Psoas muscle (tissue), 8 donors: ENCODE data around the gene RPL11. TPM values are rescaled to one million over a fixed set of nuclear protein-coding genes. Genes with fewer than 3 reads are reported as not detected.

ENCODE experiments used
- ATAC-seq, 4 donors: fragments of 200-7000 bp; cut with Tn5 transposase; one replicate each; pipeline ENCODE4 v1.9.1; 2020; ENCODE audit warnings: moderate library complexity in 3 of 4, mild to moderate bottlenecking in 2 of 4
- DNase-seq, 2 donors: peaks; one replicate each; pipeline ENCODE4 v3.0.0-alpha.2; 2020
- H3K27ac ChIP-seq: fragments of 200-600 bp; one replicate; pipeline ENCODE4 v1.8.0; 2022
- H3K27me3 ChIP-seq, 3 donors: fragments of 200-600 bp in 1 of 3; one replicate each; pipeline versions ENCODE4 v1.6.1 to v1.8.0; 2013 to 2022; ENCODE audit warnings: low read length in 2 of 3, mild to moderate bottlenecking in 2 of 3, moderate library complexity in 1 of 3; ENCODE audit not compliant: insufficient read depth in 3 of 3
- H3K36me3 ChIP-seq, 2 donors: fragments of 200-600 bp in 1 of 2; one replicate each; pipeline versions ENCODE4 v1.6.1 to v1.8.0; 2013 to 2022; ENCODE audit warnings: low read depth in 1 of 2, mild to moderate bottlenecking in 1 of 2, moderate library complexity in 1 of 2; ENCODE audit not compliant: insufficient read depth in 1 of 2
- H3K4me1 ChIP-seq: fragments of 200-600 bp; one replicate; pipeline ENCODE4 v1.8.0; 2022
- H3K4me3 ChIP-seq: fragments of 200-600 bp; one replicate; pipeline ENCODE4 v1.8.0; 2022; ENCODE audit warnings: mild to moderate bottlenecking
- H3K9me3 ChIP-seq: fragments of 200-600 bp; one replicate; pipeline ENCODE4 v1.8.0; 2022
- CTCF ChIP-seq: fragments of 200-600 bp; IDR thresholded peaks from one replicate; pipeline ENCODE4 v1.8.0; 2022; ENCODE audit warnings: antibody characterized with exemption
- WGBS, 3 donors: extraction: QIAGEN DNeasy Blood & Tissue Kit; methylation state at CpG; one replicate each; pipeline versions ENCODE4 v1.1.6 to v1.1.7; 2013; 5-methylcytosine and 5-hydroxymethylcytosine counted together
- intact Hi-C, 2 donors: fragments of 100-400 bp; cut with DNase I; formaldehyde crosslinking; loops; one replicate each; pipeline versions ENCODE4 v1.11.0 to v1.14.2; 2022
- polyA plus RNA-seq, 3 donors: library from polyadenylated mRNA; stranded (reverse); fragments of 200-250 nt; gene quantifications; one replicate each; pipeline ENCODE4 v1.2.3, GENCODE V29; 2013
- total RNA-seq, 4 donors: library from RNA; stranded (reverse); fragmentation: NEBNext Ultra II Directional in 2 of 4; extraction: Animal tissue kit (Norgen Biotek cat#: 25700) in 2 of 4; gene quantifications; one replicate each; pipeline versions ENCODE4 v1.2.1 to v1.2.4, GENCODE V29; 2021 to 2023
- donor health status: healthy with polysubstance abuse.
- donor health status: DM: no; HTN: no; CAD: no; lungs with moderate emphysema.
- donor health status: Bipolar disorder and iron deficiency.
- donor health status: healthy.
- donor health status: DM: yes; HTN: yes; CAD: no.
- donor health status: DM: no; HTN: no; CAD: no.
- donor health status: DM: no; HTN: no; CAD: no.
- donor health status: DM: yes; HTN: yes; CAD: no.

The RPL11 gene
- total and polyA plus RNA-seq, 7 donors = 486 to 1,926 (median 688) TPM

DNA sequence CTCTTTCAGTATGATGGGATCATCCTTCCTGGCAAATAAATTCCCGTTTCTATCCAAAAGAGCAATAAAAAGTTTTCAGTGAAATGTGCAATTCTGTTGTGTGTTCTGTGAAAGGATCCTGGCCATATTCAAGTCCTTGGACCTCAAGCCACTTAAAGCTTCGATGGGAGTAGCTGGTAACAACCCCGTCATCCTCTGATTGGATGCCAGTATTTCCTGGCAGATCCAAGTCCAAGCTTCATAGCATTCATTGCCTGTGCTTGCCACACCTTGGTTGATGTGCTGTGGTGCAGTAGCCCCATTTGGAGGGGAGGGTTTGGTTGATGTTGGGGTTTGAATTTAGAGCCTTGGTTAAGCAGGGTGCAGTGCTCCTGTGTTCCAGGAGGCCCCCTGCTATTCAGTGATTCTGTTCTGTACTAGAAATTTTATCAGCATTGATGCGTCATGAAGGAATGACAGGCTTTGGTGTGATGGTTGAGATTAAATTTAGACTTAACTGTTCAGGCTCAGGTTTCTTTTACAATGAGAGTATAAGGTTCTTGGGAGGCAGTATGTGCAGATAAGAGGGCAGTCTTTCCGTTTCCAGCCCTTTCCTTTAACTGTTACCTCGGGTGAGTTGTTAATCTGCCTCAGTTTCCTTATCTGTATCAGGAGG, 4.9 kb downstream of the RPL11 start:
- no peak for TF ChIP-seq CTCF
- Histone ChIP-seq H3K4me1 (peaks cover 55% of the 10 kb centered on the region), H3K27me3 (no peaks in the 10 kb centered on the region), H3K9me3 (no peaks in the 10 kb centered on the region), H3K36me3 (peaks cover 34 to 93% of the 10 kb centered on the region in 2 donors), H3K4me3 (peak overlapping the region; percentile 12), H3K27ac (peak overlapping the region; percentile 65)
- 30 to 37% (median 32%) methylated on average over 6 of the region's 6 CpGs for WGBS, 3 donors
- DNase-seq (no peak), ATAC-seq (peak; percentile 34 to 60 (median 39))
- intact Hi-C loops = loop anchor here in 1 of 2 donors (10.0 kb wide), 1 partner anchor 48 kb away; the partner anchor contains the start of gene ELOA

DNA sequence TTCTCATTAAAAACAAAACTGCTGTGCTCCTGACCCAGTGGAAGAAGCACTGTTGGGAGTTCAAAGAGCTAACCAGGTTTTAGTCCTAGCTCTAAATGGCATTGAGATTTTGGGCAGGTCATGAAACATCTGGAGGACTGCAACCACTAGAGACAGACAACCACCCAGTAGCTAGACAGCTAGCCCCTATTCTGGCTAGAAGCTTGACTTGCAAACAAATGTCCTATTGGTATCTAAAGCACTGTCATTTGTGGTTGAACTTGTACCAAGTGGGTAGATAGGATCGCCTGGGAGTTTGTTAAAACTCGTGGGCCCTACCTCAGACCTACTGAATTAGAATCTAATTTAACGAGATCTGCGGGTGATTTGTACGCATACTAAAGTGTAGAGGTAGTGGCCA, 6.9 kb downstream of the RPL11 start:
- intact Hi-C loops = loop anchor here in 1 of 2 donors (10.0 kb wide), 1 partner anchor 46 kb away; the partner anchor contains the start of gene ELOA
- Histone ChIP-seq H3K27me3 (no peaks in the 10 kb centered on the region), H3K36me3 (peaks cover 27 to 99% of the 10 kb centered on the region in 2 donors), H3K9me3 (no peaks in the 10 kb centered on the region), H3K27ac (no peak overlapping the region), H3K4me3 (no peak overlapping the region), H3K4me1 (peaks cover 43% of the 10 kb centered on the region)
- WGBS, 3 donors = 58 to 82% (median 62%) methylated on average over 5 of the region's 5 CpGs
- DNase-seq (no peak), ATAC-seq (no peak)
- no peak for TF ChIP-seq CTCF

GRCh38 chr1:23699280-23700179, 7.9 kb downstream of the RPL11 start:
- Histone ChIP-seq H3K27ac (no peak overlapping the region), H3K36me3 (peaks cover 23 to 96% of the 10 kb centered on the region in 2 donors), H3K27me3 (no peaks in the 10 kb centered on the region), H3K9me3 (no peaks in the 10 kb centered on the region), H3K4me1 (peaks cover 33% of the 10 kb centered on the region), H3K4me3 (no peak overlapping the region)
- DNase-seq (no peak), ATAC-seq (no peak)
- intact Hi-C loops = loop anchor here in 1 of 2 donors (10.0 kb wide), 1 partner anchor 45 kb away; the partner anchor contains the start of gene ELOA
- WGBS, 3 donors = 70 to 78% (median 75%) methylated on average over 7 of the region's 7 CpGs
- TF ChIP-seq CTCF = no peak

DNA sequence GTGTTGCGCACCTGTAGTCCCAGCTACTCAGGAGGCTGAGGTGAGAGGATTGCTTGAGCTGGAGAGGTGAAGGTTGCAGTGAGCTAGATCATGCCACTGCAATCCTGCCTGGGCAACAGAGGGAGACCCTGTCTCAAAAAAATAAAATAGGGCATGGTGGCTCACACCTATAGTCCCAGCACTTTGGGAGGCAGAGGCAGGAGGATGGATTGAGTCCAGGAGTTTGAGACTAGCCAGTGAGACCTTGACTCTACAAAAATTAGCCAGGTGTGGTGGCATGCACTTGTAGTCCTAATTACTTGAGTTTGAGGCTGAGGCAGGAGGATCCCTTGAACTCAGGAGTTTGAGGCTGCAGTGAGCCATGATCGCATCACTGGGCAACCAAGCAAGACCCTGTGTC, 9.7 kb downstream of the RPL11 start:
- intact Hi-C loops = no loop called here

More for the DNA sequence above, 9.7 kb downstream of the RPL11 start:
- Histone ChIP-seq H3K27me3 (no peaks in the 10 kb centered on the region), H3K9me3 (no peaks in the 10 kb centered on the region), H3K27ac (no peak overlapping the region), H3K36me3 (peaks cover 13 to 87% of the 10 kb centered on the region in 2 donors), H3K4me1 (peaks cover 16% of the 10 kb centered on the region), H3K4me3 (no peak overlapping the region)
- no peak for TF ChIP-seq CTCF
- ATAC-seq (no peak), DNase-seq (no peak)
- WGBS, 3 donors = 90 to 94% (median 93%) methylated on average over 2 of the region's 2 CpGs
